ENCODE results near the gene LCA5L.

LCA5L gene

GRCh38 chr21:39445321-39446269 is at the start of gene LCA5L:
Gene LCA5L (minus strand): TSS chr21:39445778. CDS start chr21:39428493, 17,285 bp downstream.
- DNase-seq = peak; percentile 93

- DNase-seq = no peak
These were observed 43.9 kb upstream of the LCA5L start for GRCh38 chr21:39489380-39489924.

GRCh38 chr21:39484711-39485276 is 39.2 kb upstream of the LCA5L start:
- no peak for DNase-seq

- DNase-seq = no peak
These were observed 38.3 kb upstream of the LCA5L start for GRCh38 chr21:39483917-39484316.

- DNase-seq = no peak
These were observed 36.3 kb upstream of the LCA5L start for GRCh38 chr21:39481886-39482285.

- DNase-seq = no peak
These were observed 34.7 kb upstream of the LCA5L start for GRCh38 chr21:39480271-39480670.

GRCh38 chr21:39479814-39480182 is 34.2 kb upstream of the LCA5L start:
- DNase-seq = no peak

GRCh38 chr21:39479164-39479813 is 33.7 kb upstream of the LCA5L start:
- no peak for DNase-seq

- DNase-seq = no peak
These were observed 29.0 kb upstream of the LCA5L start for GRCh38 chr21:39474611-39475010.

GRCh38 chr21:39472786-39473185 is 27.2 kb upstream of the LCA5L start:
- DNase-seq = no peak

- DNase-seq = no peak
These were observed 26.0 kb upstream of the LCA5L start for GRCh38 chr21:39471598-39471997.

GRCh38 chr21:39468559-39468958 is 23.0 kb upstream of the LCA5L start:
- DNase-seq = no peak

GRCh38 chr21:39467746-39468145 is 22.2 kb upstream of the LCA5L start:
- DNase-seq = no peak

GRCh38 chr21:39466584-39466983 is 21.0 kb upstream of the LCA5L start:
- DNase-seq = no peak

GRCh38 chr21:39463308-39463707 is 17.7 kb upstream of the LCA5L start:
- DNase-seq = no peak

GRCh38 chr21:39461419-39461818 is 15.8 kb upstream of the LCA5L start:
- no peak for DNase-seq

GRCh38 chr21:39456665-39457064 is 11.1 kb upstream of the LCA5L start:
- no peak for DNase-seq

- DNase-seq = no peak
These were observed 9.5 kb upstream of the LCA5L start for GRCh38 chr21:39454949-39455668.

GRCh38 chr21:39453571-39454179 is 8.1 kb upstream of the LCA5L start:
- DNase-seq = no peak

GRCh38 chr21:39452970-39453342 is 7.4 kb upstream of the LCA5L start:
- DNase-seq = no peak

GRCh38 chr21:39452207-39452969 is 6.8 kb upstream of the LCA5L start:
- no peak for DNase-seq

Measured in CD4-positive, alpha-beta T cell treated with Interleukin-17A for 4 hours (primary cell).